GM21381 (cell line): ENCODE measurements around the gene CTXN2.

Experiments
- ATAC-seq: cut with Tn5 transposase; IDR thresholded peaks from one replicate; pipeline ENCODE4 v1.9.1; 2021; ENCODE audit warnings: mild to moderate bottlenecking, moderate library complexity; ENCODE audit not compliant: unreplicated experiment

CTXN2 gene

DNA sequence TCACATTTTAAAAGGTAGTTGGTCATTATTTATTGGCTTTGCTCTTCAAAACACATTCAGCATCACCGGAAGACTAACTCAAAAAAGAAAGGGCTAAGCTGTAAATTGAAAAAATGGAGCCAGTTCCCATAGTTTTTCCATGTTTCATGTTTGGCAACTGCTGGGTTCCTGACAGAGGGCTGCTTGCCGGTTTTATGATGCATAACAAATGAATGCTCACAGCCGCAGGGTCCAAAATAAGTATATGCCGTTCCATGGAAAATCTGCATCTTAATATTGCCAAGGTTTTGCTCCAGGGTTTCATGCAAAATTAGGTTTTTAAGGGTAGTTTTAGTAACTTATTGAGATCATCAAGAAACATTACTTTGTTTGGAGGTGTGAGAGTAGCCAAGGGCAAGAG is 30.4 kb downstream of the CTXN2 start:
- no peak for ATAC-seq

DNA sequence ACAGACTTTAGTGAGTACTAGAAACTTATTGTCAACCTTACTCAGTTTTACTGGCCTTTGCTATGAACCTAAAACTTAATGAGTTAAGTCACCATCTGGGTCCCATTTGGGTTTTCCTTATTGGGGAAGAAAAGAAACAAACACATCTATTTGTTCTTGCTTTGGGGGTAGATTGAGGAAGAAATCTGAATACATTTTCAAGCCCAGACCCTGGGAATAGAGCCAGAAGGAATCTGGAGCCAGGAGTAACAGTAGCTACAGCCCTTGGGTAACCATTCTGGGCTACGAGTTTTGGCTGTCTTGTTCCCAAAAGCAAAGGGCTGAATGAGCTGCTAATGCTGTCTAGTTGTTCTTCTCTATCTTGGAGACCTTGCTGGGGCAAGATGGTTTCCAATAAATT is 31.2 kb downstream of the CTXN2 start:
- ATAC-seq: no peak

DNA sequence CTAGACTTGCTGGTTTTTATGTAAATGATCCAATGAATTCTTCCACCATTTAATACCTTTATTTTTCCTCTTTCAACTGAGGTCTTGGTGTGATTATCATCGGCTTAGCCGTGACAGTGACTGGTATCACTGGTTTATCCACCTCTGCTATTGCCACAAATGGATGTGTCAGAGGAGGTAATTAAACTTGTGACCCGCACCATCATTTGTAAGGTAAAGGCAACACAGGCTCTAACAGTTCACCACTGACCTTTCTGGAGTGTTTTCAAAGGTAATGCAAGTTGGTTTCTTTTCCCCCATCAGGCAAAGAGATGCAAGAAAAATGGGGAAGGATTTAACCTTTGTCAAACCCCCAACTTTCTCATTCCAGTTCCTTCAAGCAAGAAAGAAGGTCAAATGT is 34.3 kb downstream of the CTXN2 start:
- no peak for ATAC-seq

DNA sequence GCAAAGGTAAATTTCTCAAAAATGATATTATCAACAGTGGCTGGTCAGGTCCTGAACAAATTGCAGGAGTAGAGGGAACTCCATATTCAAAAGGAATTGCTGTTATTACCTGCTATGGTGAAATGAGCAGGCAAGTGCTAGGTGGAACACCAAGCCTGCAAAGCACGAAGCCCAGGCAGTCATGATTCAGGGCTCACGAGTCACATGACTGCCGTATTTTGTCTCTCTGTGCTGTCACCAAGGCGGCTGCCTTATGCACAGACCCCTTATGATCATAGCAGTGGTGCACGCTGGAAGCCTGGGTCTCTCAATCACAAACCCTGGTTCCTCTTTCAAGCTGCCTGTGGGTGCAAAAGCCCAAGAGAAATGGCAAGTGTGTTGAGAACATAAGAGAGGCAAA is 39.0 kb downstream of the CTXN2 start:
- ATAC-seq: no peak

DNA sequence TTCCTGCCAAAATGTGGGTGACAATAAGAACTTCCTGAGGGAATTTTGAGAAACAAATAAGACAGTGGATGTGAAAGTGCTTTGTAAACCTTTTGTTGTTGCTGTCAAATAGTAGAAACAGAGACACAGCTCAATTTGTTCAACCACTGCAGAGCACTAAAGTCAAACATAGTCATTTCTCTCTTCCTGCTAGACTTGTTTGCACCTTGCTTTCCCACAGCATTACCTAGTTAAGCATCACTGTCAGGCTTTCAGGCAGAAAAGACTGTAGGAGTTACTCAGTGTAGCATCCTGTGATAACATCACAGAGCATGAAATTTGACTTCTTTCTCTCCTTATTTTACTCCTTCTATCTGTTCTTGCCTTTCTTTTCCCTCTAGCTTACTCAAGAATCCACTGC is 41.8 kb downstream of the CTXN2 start:
- ATAC-seq: no peak

DNA sequence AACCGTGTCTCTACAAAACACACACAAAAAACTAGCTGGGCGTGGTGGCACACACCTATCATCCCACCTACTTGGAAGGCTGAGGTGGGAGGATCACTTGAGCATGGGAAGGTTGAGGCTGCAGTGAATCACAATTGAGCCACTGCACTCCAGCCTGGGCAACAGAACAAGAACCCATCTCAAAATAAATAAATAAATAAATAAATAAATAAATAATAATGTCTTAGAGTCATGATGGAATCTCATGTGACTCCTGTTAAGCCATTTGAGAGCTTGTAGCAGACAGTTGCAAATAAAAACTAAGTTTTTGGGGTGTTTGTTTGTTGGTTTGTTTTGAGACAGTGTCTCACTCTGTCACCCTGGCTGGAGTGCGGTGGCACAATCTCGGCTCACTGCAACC is 47.9 kb downstream of the CTXN2 start:
- ATAC-seq: no peak

DNA sequence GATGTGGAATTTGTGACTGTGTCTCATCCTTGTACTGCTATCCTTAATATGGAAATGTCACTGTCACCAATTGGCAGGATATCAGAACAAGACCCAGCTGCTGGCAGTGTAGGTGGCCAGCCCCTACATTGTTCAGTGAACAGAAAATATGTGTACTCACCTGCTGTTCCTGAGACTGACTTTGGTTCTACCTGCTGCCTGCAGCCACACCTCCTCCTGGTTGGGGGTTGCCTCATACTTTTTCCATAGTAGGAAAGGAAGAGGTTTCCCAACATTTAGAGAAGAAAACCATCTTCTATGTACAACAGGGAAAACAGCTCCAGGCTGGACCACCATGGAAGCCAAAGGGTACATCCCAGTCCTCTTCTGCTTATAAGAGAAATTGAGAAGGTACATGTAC is 50.5 kb downstream of the CTXN2 start:
- no peak for ATAC-seq

DNA sequence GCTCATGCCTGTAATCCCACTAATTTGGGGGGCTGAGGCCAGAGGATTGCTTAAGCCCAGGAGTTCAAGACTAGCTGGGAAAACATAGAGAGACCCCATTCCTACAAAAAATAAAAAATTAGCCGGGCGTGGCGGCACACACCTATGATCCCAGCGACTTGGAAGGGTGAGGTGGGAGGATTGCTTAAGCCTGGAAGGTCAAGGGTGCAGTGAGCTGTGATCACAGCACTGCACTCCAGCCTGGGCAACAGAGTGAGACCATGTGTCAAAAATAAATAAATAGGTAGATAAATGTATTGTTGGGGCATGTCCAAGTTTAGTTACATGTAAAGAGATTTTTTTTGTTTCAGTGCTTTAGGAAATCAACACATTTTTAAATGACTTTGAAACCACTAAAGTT is 51.1 kb downstream of the CTXN2 start:
- ATAC-seq: no peak

DNA sequence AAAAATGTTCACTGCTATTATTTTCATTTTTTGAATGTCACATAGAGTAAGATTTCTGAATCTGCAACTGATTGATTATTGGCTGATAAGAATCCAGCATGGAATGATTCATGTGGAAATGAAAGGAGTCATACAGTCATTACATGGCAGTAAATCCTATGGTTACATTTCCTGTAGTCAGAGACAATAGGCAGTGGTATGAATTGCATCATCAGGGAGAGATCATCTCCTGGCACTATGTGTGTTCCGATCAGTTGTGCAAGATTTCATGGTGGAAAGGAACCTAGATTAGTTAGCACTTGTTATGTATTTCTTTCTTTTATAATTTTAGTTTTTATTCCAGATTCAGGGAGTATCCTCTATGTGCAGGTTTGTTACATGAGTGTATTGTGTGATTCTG is 53.5 kb downstream of the CTXN2 start:
- ATAC-seq: no peak

DNA sequence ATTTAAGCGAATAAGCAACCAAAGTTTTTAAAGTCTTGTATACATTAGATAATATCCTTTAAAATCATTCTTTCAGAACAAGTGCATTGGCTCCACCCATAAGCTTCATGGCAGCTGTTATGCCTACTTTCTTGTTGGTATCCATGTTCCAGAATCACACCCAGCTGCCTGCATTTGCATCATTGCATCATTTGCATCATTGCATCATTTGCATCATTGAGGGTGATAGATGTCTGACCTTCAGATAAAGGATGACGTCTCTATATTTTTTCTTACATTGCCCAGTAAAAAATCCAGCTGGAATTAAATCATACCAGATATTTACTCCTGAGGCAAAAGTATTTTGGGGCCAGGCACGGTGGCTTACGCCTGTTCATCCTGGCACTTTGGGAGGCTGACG is 56.9 kb downstream of the CTXN2 start:
- ATAC-seq: no peak

DNA sequence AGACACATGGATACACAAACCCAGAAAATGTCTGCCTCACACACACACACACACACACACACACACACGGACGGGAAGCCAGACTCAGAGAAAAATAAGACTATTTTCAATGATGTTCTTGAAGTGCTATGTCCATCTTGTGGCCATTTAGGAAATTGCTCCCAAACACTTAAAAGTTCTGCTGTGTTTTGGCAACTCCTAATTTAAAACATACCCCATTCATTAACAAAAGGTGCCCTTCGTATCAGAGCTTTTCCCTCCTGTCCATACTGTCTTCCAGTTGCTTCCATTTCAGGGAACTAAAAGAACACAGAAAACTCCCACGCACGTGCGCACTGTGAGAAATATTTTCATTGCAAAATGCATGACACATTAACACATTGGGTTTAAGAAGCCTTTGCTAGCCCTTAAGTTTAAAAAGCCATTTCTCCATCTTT is 59.2 kb downstream of the CTXN2 start:
- ATAC-seq: no peak

DNA sequence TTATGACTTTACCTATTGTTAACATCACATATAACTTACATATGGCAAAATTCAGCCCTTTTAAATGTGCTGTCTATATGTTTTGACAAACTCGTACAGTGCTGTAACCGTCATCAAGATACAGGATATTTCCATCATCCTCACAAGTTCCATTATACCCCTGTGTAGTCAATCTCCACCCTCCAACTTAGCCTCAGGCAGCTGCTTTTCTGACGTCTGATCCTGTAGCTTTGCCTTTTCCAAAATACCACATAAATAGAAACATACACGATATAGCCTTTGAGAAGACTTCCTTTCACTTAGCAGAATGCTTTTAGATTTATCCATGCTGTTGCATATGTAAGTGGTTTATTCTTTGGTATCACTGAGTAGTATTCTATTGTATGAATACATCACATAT is 61.7 kb downstream of the CTXN2 start:
- ATAC-seq: no peak
